COR-L47 (cell line): ENCODE measurements around the gene HSPB3.
"Not testable (repeated sequence)": the region's sequence is repeated elsewhere in the genome, so short reads cannot be mapped to it uniquely, and the experiment has no call there.

Source experiments
- DNase-seq: peaks from one replicate; lab custom pipeline; 2025; lab: John Stamatoyannopoulos, UW

The HSPB3 gene

DNA sequence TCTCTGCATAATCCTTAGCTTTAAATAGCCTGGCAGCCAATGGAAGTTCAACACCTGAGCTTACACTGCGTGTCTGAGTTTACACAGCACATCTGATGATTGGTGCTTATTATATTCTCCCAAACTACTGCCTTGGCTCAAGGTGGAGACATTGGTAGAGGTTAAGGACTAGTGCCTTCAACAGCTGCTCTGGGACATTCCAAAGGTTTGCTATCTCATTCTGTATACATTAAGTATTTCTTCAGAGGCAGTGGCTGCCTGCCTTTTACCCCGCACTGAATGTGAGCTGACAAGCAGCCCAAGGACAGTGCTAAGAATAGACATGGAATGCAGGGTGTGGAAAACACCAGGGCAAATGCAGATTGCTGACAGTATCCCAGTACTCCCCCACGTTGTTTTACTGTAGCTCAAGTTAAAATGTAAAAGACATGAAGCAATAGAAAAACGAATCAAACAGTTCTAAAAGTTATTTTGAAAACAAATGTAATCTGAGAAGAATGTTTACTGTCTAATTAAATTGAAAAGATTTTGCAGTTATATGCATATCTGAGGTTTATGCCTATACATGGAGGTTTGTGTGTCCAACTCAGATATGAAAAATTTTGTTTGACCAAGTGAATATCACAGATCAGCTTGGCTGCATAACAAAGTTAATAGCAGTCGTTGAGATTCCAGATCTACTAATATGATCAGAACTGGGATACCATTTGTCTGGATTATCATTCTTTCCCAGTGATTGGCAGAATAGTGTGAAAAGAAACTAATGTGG, 1.8 kb downstream of the HSPB3 start:
- DNase-seq: no peak

DNA sequence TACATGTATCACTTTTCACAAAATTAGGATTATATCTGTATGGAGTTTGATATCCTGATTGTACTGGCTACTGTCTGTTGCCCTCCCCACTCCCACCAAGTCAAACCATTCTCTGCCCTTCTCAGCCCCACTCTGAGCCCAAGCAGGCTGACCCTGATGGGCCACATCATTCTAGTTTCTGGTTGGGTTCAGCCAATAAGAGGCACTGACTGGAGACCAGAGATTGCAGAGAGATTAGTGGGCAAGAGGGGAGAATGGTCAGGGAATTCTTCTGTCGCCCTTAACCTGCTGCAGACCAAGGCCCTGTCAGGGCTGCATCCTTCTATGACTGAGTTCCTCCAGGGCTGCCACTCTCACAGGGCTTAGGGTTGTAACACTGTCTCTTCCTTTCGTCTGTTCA, 2.7 kb downstream of the HSPB3 start:
- DNase-seq: no peak

DNA sequence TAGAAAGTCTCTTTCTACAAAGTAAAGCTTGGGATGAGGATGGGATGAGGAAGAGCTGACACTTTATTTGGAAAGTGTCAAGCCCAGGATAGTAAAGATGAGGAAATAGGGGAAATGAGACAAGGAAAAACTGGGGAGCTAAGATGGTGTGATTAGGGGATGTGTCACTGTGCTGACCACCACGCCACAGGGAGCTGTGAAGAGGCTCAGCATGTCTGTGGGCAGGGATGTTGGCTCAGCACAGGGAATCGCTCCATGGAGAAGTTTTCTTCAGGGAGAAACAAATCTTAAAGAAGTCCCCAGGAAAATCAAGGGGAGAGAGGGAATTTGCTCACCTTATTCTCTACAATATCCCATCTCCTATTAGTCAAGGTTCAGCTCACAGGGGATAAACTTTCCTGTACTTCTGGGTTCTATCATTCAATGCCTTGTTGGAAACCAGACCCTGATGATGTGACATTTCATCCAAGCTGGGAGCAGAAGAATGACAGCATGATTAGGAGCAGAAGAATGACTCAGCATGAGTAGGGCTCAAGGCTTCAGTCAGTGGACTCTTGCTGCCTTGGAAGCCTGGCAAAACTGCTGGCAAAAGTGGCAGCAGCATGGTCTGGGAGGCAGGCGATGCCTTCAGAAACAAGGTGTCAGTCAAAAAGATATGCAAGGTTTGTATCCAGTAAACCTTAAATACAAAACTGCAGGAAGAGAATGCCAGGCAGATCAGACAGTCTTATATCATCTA, 4.9 kb downstream of the HSPB3 start:
- DNase-seq: no peak

DNA sequence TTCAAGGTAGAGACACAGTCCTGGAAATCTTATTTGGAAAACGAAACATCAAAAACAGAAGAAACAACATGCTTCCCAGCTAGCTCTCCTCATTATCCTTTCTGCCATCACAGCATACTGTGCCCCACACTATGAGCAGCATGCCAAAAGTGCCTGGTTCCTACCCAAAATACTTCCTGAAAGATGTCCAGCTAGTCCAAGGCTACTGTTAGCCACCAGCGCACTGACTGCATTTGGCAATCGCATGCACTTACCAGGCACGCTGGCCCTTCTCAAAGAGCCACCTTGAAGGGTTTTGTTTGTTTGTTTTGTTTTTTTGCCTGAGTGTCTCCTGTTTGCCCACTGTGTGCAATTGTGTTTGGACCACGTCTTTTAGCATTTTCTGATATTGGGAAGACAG, 6.8 kb downstream of the HSPB3 start:
- no peak for DNase-seq

DNA sequence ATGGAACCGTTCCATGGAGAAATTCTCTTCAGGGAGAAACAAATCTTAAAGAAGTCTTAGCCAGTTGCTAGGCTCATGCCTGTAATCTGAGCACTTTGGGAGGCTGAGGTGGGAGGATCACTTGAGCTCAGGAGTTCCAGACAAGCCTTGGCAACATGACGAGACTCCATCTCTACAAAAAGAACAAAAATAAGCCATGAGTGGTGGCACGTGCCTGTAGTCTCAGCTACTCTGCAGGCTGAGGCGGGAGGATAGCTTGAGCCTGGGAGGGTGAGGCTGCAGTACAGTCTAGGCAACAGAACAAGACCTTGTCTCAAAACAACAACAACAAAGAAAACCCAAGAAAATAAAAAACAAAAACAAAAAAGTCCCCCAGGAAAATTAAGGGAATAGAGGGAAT, 8.2 kb downstream of the HSPB3 start:
- DNase-seq: no peak

DNA sequence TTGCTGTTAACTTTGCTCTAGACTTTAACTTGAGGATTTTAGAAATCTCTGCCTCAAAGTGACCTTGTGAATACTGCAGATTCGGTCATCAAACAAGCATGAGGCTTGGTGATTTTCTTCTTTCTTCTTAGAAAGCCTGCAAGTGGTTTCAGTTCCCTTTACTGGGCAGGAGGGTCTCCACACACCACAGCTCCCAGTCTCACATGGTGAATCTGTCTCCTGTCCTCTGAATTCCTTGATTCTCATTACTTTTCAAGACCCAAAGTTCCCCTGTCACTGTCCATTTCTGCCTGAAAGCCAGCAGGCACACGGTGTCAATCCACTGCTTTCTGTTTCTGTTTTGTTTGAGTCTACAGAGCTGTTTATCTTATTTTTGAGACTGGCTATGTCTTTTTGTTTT, 14.1 kb downstream of the HSPB3 start:
- no peak for DNase-seq

DNA sequence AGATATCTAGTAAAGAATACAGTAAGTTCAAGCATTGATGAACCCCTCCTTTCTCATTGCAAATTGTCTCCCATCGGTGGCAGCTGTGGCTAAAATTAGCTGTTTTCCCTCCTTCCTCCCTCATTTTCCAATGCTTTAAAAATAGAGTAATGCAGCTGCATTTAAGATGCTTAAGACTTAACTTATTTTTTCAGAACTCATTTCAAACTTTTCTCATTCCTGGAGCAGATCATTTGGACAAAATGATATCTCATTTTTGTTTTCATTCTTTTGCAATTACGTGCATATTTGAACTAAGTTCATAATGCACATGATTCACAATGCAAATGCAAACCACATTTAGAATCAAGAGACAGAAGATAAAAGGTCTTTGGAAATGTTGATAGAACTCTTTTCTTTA, 14.6 kb downstream of the HSPB3 start:
- no peak for DNase-seq

DNA sequence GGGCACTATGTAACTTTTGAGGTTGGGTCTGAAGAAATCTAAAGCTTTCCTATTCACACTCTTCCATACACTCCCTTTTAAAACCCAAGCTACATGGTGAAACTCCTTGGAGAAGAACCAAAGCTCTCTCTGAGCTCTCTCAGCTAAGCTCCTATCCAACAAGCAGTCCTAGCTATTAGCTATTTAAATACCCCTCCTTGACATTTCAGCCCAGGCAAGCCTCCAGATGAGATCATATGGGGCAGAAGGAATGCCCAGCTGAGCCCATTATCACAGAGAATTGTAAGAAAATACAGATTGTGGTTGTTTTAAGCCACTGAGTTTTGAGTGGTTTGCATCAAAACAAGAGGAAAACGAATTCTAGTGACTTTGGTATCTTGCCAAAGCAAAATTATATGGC, 15.2 kb downstream of the HSPB3 start:
- DNase-seq: no peak

DNA sequence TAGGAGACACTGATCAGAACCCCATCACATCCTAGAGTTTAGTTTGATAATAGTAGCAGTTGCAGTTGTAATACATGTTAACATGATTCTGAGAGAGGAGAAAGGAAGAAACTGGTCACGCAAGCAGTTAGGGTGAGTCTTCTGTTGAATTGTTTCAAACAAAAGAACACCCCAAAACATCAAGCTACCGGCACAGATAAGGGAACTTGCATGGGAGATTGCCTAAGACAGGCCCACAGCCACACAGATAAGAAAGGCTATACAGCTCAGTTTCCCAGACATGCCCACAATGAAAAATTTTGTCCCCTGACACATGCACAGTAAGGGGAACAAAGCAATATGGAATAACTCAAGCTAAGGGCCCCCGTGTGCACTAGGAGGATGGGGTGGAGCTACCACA, 15.9 kb downstream of the HSPB3 start:
- no peak for DNase-seq

DNA sequence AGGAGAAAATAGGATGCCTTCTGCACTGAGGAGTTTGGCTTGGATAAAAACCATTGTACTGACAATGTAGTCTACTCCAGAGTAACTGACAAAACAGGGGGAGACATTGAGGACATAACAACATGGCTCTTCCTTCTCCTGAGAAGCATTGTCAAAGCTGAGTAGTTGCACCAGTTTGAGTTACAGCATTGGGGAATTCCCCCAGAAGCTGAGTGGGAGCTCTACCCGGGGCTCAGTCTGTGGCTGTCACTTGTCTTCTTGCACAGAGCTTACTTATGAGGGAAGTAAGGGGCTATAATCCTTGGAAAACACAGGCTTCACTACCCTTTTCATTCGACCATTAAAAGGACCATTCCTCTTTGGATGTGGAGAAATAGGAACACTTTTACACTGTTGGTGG, 21.2 kb downstream of the HSPB3 start:
- no peak for DNase-seq

DNA sequence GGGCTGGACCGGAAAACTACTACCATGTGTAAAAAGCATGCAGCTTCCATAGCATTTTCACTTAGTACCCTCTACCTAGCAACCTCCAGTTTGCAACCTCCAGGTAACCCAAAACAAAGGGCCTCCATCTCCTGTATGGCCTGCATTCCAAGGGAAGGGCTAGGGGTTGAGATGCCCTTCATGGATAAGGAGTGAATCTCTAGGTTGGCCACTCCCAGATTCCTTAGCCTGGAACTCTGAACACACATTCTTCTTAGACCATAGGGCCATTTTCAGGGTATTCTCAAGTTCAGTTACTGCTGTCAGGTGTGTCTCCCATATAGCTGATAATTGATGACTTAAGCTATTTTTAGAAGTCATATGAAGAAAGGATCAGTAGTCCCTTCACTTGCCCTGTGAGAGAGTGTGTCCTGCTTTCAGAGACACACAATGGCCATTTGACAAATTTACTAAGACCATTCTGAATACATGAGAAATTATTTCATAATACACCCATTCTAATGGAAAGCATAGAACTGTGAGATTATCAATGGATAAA, 22.5 kb downstream of the HSPB3 start:
- DNase-seq: no peak

DNA sequence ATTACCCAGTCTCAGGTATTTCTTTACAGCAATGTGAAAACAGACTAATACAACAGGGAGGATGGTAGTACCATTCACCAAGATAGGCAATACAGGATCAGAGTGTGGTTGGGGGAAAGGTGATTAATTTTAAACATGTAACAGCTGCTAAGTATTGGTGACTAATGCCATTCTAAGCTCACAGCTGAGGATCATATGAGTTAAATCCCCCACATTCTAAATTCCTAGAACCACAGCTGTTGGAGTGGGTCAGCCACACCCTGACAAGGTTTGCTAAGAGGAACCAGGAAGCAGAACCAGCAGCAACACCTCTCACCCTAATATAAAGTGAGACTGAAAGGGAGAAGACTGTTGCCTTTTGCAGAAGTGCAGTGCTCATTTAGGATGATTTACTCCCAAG, 24.8 kb downstream of the HSPB3 start:
- DNase-seq: no peak

DNA sequence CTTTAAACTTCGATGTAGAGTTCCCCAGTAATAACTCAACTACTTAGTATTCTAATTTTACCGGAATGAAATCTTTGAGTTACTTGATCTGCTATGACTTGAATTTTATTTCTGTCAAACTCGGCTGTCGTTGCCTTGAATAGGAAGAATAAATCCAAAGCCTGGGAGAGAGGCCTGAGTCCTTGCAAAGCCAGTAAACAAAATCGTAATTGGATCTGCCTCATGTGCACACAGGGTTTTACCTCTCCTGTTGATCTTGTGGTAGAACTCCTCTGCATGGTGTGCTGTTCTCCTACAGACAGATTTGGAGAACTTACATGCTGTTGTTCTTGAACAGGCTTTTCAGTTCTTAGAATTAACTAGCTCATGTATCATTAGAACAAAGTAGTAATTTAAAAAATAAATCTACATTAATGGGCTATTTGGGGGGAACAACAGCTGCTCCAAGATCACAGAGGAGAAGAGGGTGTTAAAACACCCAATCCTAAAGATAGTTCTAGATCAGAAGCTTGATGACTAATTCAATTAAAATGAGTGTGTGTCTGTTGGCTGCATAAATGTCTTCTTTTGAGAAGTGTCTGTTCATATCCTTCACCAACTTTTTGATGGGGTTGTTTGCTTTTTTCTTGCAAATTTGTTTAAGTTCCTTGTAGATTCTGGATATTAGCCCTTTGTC, 28.9 kb downstream of the HSPB3 start:
- no peak for DNase-seq

DNA sequence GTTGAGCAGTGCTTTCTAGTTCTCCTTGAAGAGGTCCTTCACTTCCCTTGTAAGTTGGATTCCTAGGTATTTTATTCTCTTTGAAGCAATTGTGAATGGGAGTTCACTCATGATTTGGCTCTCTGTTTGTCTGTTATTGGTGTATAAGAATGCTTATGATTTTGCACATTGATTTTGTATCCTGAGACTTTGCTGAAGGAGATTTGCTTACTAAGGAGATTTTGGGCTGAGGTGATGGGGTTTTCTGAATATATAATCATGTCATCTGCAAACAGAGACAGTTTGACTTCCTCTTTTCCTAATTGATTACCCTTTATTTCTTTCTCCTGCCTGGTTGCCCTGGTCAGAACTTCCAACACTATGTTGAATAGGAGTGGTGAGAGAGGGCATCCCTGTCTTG, 30.2 kb downstream of the HSPB3 start:
- DNase-seq: not testable (repeated sequence)

DNA sequence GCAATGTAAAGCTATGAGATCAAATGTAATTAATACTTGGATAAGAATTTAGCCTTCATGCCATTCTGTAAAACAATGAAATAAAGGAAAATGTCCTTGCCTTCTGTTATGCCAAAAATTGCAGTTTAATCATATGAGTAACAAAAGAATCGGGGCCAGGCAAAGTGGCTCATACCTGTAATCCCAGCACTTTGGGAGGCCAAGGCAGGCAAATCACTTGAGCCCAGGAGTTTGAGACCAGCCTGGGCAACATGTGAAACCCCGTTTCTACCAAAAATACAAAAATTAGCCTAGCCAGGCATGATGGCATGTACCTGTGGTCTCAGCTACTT, 34.1 kb downstream of the HSPB3 start:
- DNase-seq: not testable (repeated sequence)

DNA sequence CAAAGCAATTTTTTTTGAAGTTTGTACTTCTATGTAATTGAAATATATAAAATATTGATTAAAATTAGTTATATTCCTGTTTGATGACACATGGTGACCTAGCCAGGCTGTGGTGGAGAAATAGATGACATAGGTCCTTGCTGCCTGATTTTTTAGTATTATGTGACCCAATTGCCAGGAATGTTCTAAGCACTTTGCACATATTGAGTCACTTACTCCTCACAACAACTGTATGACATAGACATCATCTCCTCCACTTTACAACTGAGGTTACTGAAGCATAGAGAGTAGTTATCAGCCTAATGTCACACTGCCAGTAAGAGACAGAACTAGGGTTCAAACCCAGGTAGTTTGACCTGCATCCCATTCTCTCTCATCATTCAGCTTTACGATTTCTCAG, 35.8 kb downstream of the HSPB3 start:
- no peak for DNase-seq

DNA sequence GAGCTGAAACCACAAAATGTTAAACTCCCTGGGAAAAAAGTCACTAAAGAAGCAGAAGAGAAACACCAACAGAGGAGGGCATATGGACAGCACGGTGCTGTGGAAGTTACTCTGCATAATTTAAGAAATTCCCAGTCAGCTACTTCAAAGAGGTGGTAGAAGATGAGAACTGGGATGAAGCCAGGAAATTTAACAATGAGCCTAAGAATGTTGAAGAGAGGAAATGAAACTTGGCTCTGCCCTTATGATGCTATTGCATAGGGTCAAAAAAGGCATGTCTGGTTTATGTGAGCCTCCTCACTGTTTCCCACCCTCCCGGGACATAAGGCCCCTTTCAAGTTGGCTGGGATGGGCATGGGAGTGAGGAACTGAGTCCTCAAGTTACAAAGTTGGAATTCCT, 36.7 kb downstream of the HSPB3 start:
- DNase-seq: no peak

DNA sequence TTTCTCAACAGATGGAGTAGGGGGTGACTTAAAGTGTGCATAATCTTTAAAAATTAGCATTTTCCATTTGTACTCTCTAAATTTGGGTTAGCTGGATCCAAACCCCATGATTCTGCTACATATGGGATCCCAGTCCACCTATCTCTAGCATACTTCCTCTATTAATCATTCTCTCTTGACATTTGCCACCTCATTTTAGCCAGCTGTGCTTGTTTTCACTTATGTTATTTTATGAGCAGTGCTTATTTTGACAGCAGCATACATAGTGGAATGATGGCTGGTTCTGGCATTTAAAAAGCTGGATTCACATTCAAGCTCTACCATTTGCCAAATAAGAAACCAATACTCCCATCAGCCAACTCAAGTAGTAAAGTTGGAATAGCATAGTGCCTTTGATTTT, 39.5 kb downstream of the HSPB3 start:
- no peak for DNase-seq
